NT2/D1 (cell line): ENCODE results near the gene HIPK2.

Source experiments
- DNase-seq: peaks from one replicate; pipeline ENCODE4 v3.0.0-alpha.2; 2011; ENCODE audit warnings: low read depth, low spot score
- H3K27me3 ChIP-seq: 2 replicates; pipeline ENCODE4 v1.6.0; 2011; ENCODE audit warnings: mild to moderate bottlenecking; ENCODE audit not compliant: insufficient read length, insufficient read depth
- H3K36me3 ChIP-seq: 2 replicates; pipeline ENCODE4 v1.6.1; 2011; ENCODE audit warnings: mild to moderate bottlenecking, low read length, mixed read lengths; ENCODE audit not compliant: insufficient read depth, insufficient read length
- H3K4me1 ChIP-seq: 2 replicates; pipeline ENCODE4 v1.5.1; 2011; ENCODE audit not compliant: insufficient read depth, insufficient read length
- H3K4me3 ChIP-seq: 2 replicates; pipeline ENCODE4 v1.5.1; 2011; ENCODE audit warnings: low read depth; ENCODE audit not compliant: insufficient read length
- H3K9ac ChIP-seq: 2 replicates; pipeline ENCODE4 v1.6.0; 2011; ENCODE audit warnings: low read depth; ENCODE audit not compliant: insufficient read length
- H3K9me3 ChIP-seq: 2 replicates; pipeline ENCODE4 v1.5.1; 2011; ENCODE audit warnings: mild to moderate bottlenecking, low read length; ENCODE audit not compliant: insufficient read depth
- SUZ12 ChIP-seq: IDR thresholded peaks from 2 replicates; pipeline ENCODE4 v1.6.1; 2011; ENCODE audit not compliant: insufficient read length, insufficient read depth; ENCODE audit errors: extremely low read depth
- YY1 ChIP-seq: IDR thresholded peaks from 2 replicates; pipeline ENCODE4 v1.6.1; 2011; ENCODE audit not compliant: insufficient read length, insufficient read depth
- ZNF274 ChIP-seq: IDR thresholded peaks from 2 replicates; pipeline ENCODE4 v1.6.1; 2011; ENCODE audit warnings: mild to moderate bottlenecking, low read depth, low read length

HIPK2 gene

GRCh38 chr7:139772115-139772514 lies 5.7 kb downstream of the HIPK2 start:
- H3K9ac ChIP-seq, result no peak overlapping the region
- TF ChIP-seq ZNF274, result no peak
- no peaks in the 10 kb centered on the region for H3K36me3 ChIP-seq
- no peaks in the 10 kb centered on the region for H3K4me1 ChIP-seq
- H3K27me3 ChIP-seq, result peaks cover 7% of the 10 kb centered on the region
- DNase-seq, result no peak
- no peak overlapping the region for H3K4me3 ChIP-seq
- no peaks in the 10 kb centered on the region for H3K9me3 ChIP-seq

- H3K4me3 ChIP-seq, result no peak overlapping the region
- DNase-seq, result no peak
- peaks cover under 1% of the 10 kb centered on the region for H3K27me3 ChIP-seq
- no peaks in the 10 kb centered on the region for H3K9me3 ChIP-seq
- no peak overlapping the region for H3K9ac ChIP-seq
- H3K4me1 ChIP-seq, result no peaks in the 10 kb centered on the region
- no peaks in the 10 kb centered on the region for H3K36me3 ChIP-seq
- TF ChIP-seq YY1 (no peak), SUZ12 (no peak), ZNF274 (no peak)
Observed at GRCh38 chr7:139771001-139771956, 6.5 kb downstream of the HIPK2 start.

- Histone ChIP-seq H3K9me3 (no peaks in the 10 kb centered on the region), H3K4me1 (no peaks in the 10 kb centered on the region), H3K36me3 (no peaks in the 10 kb centered on the region), H3K4me3 (no peak overlapping the region), H3K27me3 (no peaks in the 10 kb centered on the region), H3K9ac (no peak overlapping the region)
- TF ChIP-seq SUZ12 (no peak), ZNF274 (no peak), YY1 (no peak)
- no peak for DNase-seq
Observed at GRCh38 chr7:139769761-139770160, 8.0 kb downstream of the HIPK2 start.

- H3K36me3 ChIP-seq, result no peaks in the 10 kb centered on the region
- no peak overlapping the region for H3K4me3 ChIP-seq
- no peaks in the 10 kb centered on the region for H3K9me3 ChIP-seq
- DNase-seq, result no peak
- no peak for TF ChIP-seq YY1
- no peak for TF ChIP-seq ZNF274
- no peak for TF ChIP-seq SUZ12
- H3K27me3 ChIP-seq, result no peaks in the 10 kb centered on the region
- H3K4me1 ChIP-seq, result no peaks in the 10 kb centered on the region
- no peak overlapping the region for H3K9ac ChIP-seq
Observed at GRCh38 chr7:139769066-139769465, 8.7 kb downstream of the HIPK2 start.

- Histone ChIP-seq H3K9me3 (no peaks in the 10 kb centered on the region), H3K4me1 (no peaks in the 10 kb centered on the region), H3K36me3 (no peaks in the 10 kb centered on the region), H3K9ac (no peak overlapping the region), H3K27me3 (no peaks in the 10 kb centered on the region), H3K4me3 (no peak overlapping the region)
- no peak for TF ChIP-seq SUZ12
- no peak for TF ChIP-seq ZNF274
- TF ChIP-seq YY1, result no peak
- DNase-seq, result no peak
Observed at GRCh38 chr7:139768249-139768824, 9.5 kb downstream of the HIPK2 start.

- H3K27me3 ChIP-seq, result no peaks in the 10 kb centered on the region
- TF ChIP-seq YY1 (no peak), ZNF274 (no peak), SUZ12 (no peak)
- H3K9ac ChIP-seq, result no peak overlapping the region
- H3K9me3 ChIP-seq, result no peaks in the 10 kb centered on the region
- no peak for DNase-seq
- H3K4me1 ChIP-seq, result no peaks in the 10 kb centered on the region
- H3K4me3 ChIP-seq, result no peak overlapping the region
- no peaks in the 10 kb centered on the region for H3K36me3 ChIP-seq
Observed at GRCh38 chr7:139767561-139767982, 10.2 kb downstream of the HIPK2 start.

DNA sequence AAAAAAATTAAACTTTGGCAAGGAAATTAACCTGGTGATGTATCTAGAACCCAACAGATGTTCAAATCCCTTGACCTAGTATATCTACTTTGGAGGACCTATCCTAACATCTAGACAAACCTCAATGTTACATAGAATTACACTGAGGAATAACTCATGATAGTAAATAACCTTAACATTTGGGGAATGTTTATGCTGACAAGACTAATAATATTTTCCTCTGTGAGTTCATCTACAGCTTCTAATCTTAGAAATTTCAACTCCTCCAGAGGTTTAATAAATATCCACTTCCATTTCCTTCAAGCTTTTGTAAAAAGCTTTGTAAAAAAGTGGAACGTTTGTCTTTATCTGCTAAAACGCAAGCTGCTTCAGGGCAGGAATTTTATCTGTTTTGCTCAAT lies 12.7 kb downstream of the HIPK2 start:
- Histone ChIP-seq H3K4me1 (no peaks in the 10 kb centered on the region), H3K9ac (no peak overlapping the region), H3K4me3 (no peak overlapping the region), H3K27me3 (no peaks in the 10 kb centered on the region), H3K36me3 (no peaks in the 10 kb centered on the region), H3K9me3 (no peaks in the 10 kb centered on the region)
- TF ChIP-seq ZNF274, result no peak
- no peak for TF ChIP-seq SUZ12
- TF ChIP-seq YY1, result no peak
- DNase-seq, result no peak
